MG63 (cell line): ENCODE data around the gene MBNL2. TPM values are rescaled to one million over a fixed set of nuclear protein-coding genes. Genes with fewer than 3 reads are reported as not detected.

Experiments used
- DNase-seq: peaks from one replicate; pipeline ENCODE4 v3.0.0-alpha.2; 2020
- H3K27me3 ChIP-seq: fragments of 250-450 bp; sonication (Bioruptor Pico); 2 replicates; pipeline ENCODE4 v1.5.1; 2020; ENCODE audit warnings: mild to moderate bottlenecking, moderate library complexity
- H3K36me3 ChIP-seq: fragments of 250-450 bp; sonication (Bioruptor Pico); 2 replicates; pipeline ENCODE4 v1.5.1; 2020; ENCODE audit warnings: mild to moderate bottlenecking, moderate library complexity
- H3K4me3 ChIP-seq: fragments of 250-450 bp; sonication (Bioruptor Pico); 2 replicates; pipeline ENCODE4 v1.5.1; 2020; ENCODE audit warnings: mild to moderate bottlenecking, moderate library complexity
- H3K9me3 ChIP-seq: fragments of 250-450 bp; sonication (Bioruptor Pico); 2 replicates; pipeline ENCODE4 v1.5.1; 2020; ENCODE audit warnings: mild to moderate bottlenecking, moderate library complexity
- total RNA-seq: library from RNA; depleted of rRNA; stranded (reverse); fragments of >200 nt; shearing (Covaris generic); gene quantifications from 2 replicates; pipeline ENCODE4 v1.2.3, GENCODE V29; 2014; ENCODE audit warnings: low replicate concordance

The MBNL2 gene
- total RNA-seq, 1 experiment from 2014 or later, result 28.6 TPM

- DNase-seq, result no peak
- Histone ChIP-seq H3K36me3 (peaks cover 64% of the 10 kb centered on the region), H3K4me3 (no peak overlapping the region), H3K9me3 (no peaks in the 10 kb centered on the region), H3K27me3 (no peaks in the 10 kb centered on the region)
Measured at GRCh38 chr13:97311956-97312355, 89.8 kb downstream of the MBNL2 start.

DNA sequence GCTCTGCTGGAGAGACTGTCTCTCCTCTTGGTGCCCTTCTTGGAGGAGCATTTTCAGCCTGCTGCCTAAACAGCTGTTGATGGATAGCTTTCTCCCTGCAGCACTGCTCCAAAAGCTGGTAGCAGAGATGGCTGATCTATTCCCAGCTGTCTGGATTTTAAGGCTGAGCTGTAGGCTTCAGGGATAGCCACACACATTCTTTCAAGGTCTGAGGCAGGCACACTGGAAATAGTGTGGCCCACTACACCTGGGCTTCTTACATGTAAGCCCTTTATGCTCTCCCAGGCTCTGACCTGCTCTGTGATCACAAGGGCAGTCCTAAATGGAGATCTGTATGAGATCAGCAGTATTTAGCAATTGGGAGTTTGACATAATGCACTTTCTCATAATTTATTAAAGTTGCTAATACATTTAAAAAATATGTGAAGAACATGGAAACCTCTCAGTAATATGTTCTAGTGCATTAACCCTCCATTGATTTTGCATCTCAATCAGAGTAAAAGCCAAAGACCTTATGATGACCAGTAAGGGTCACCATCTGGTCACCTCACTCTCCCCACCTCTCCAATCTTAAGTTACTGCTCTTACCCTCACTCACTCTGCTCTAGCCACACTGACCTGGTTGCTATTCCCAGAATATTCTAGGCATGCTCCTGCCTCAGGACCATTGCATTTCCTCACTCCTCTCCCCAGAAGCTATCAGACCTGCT, 91.6 kb downstream of the MBNL2 start:
- H3K27me3 ChIP-seq, result no peaks in the 10 kb centered on the region
- no peak overlapping the region for H3K4me3 ChIP-seq
- H3K36me3 ChIP-seq, result peaks cover 69% of the 10 kb centered on the region
- H3K9me3 ChIP-seq, result no peaks in the 10 kb centered on the region
- no peak for DNase-seq

GRCh38 chr13:97316390-97316789, 94.3 kb downstream of the MBNL2 start:
- H3K36me3 ChIP-seq, result peaks cover 60% of the 10 kb centered on the region
- no peaks in the 10 kb centered on the region for H3K27me3 ChIP-seq
- no peak for DNase-seq
- no peak overlapping the region for H3K4me3 ChIP-seq
- no peaks in the 10 kb centered on the region for H3K9me3 ChIP-seq

GRCh38 chr13:97317933-97318332, 95.8 kb downstream of the MBNL2 start:
- no peaks in the 10 kb centered on the region for H3K9me3 ChIP-seq
- H3K36me3 ChIP-seq, result peaks cover 51% of the 10 kb centered on the region
- no peak overlapping the region for H3K4me3 ChIP-seq
- no peak for DNase-seq
- no peaks in the 10 kb centered on the region for H3K27me3 ChIP-seq

DNA sequence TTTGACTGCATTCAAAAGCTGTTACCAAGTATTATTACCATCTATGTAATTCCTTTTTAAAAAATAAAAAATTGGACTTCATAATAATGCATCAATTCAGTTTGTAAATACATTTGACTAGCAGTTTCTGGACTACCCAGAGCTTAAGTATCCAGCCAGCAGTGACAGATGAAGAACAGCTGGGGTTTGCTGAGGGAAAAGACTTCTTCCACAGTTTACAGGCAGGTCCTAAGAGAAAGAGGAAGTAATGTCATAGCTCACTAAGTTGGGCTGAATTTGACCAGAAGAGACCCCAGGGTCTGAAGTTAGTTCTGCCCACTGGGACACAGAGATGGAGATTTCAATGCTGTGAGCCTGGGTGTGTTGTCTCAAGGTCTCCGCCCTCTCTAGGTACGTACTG, 96.4 kb downstream of the MBNL2 start:
- no peak for DNase-seq
- no peak overlapping the region for H3K4me3 ChIP-seq

GRCh38 chr13:97319113-97319720, 97.1 kb downstream of the MBNL2 start:
- no peak for DNase-seq
- H3K36me3 ChIP-seq, result peaks cover 48% of the 10 kb centered on the region
- no peak overlapping the region for H3K4me3 ChIP-seq
- no peaks in the 10 kb centered on the region for H3K27me3 ChIP-seq
- H3K9me3 ChIP-seq, result no peaks in the 10 kb centered on the region

More for the DNA sequence above, 96.4 kb downstream of the MBNL2 start:
- no peaks in the 10 kb centered on the region for H3K9me3 ChIP-seq
- peaks cover 54% of the 10 kb centered on the region for H3K36me3 ChIP-seq
- H3K27me3 ChIP-seq, result no peaks in the 10 kb centered on the region

- Histone ChIP-seq H3K27me3 (no peaks in the 10 kb centered on the region), H3K4me3 (no peak overlapping the region)
Measured at GRCh38 chr13:97321101-97321500, 99.0 kb downstream of the MBNL2 start.

GRCh38 chr13:97321616-97322321, 99.6 kb downstream of the MBNL2 start:
- Histone ChIP-seq H3K27me3 (no peaks in the 10 kb centered on the region), H3K4me3 (no peak overlapping the region), H3K9me3 (no peaks in the 10 kb centered on the region), H3K36me3 (peaks cover 34% of the 10 kb centered on the region)
- DNase-seq, result no peak

More at GRCh38 chr13:97321101-97321500, 99.0 kb downstream of the MBNL2 start:
- Histone ChIP-seq H3K9me3 (no peaks in the 10 kb centered on the region), H3K36me3 (peaks cover 37% of the 10 kb centered on the region)
- DNase-seq, result no peak

DNA sequence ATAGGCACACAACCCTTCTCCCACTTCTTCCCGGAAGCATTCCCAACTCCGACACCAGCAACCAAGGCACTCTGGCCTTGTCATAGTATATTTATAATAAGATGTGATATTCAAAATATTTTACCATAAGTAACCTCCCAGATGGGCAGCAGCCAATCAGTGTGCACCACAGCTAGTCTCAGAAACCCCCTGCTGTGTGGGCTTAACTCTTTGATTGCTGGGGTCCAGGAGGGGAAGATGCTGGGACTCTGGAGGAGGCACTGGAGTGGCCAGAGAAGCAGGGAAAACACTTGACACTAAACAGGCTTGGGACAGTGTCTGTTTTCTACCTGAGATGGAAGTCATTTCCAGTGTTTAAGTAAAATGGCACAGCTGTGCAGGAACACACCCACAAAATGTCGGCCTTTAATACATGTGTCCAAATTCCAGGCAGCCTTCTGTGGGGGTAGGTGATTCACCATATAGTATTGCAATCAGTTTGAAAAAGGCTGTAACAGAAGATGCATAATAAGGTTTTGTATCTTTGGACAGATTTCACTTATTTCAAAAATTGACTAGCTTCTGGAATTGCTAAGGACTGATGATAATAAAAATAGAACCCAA, 100.7 kb downstream of the MBNL2 start:
- Histone ChIP-seq H3K9me3 (no peaks in the 10 kb centered on the region), H3K36me3 (peaks cover 34% of the 10 kb centered on the region), H3K4me3 (no peak overlapping the region), H3K27me3 (no peaks in the 10 kb centered on the region)
- no peak for DNase-seq

GRCh38 chr13:97324115-97324514, 102.0 kb downstream of the MBNL2 start:
- H3K4me3 ChIP-seq, result no peak overlapping the region
- DNase-seq, result no peak
- no peaks in the 10 kb centered on the region for H3K9me3 ChIP-seq
- no peaks in the 10 kb centered on the region for H3K27me3 ChIP-seq
- H3K36me3 ChIP-seq, result peaks cover 32% of the 10 kb centered on the region

DNA sequence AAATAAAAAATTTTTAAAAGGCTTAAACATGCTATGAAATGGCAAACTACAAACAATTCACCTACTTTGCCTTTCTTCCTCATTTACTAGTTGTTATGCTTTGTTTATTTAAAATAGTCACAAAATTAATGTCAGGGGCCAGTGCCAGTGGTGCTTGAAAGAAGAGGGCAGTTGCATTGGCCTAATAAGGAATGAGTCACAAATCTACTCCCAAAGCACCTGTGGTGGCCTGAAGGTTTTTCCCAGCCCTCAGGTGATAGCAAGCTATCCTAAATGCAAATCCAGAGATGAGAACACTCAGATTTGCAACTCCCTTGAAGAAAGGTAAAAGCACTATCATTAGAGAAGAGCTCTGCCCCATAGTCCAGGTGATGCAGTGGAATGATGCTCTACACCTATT, 103.6 kb downstream of the MBNL2 start:
- Histone ChIP-seq H3K27me3 (no peaks in the 10 kb centered on the region), H3K36me3 (peaks cover 37% of the 10 kb centered on the region), H3K9me3 (no peaks in the 10 kb centered on the region), H3K4me3 (no peak overlapping the region)
- no peak for DNase-seq

GRCh38 chr13:97327086-97327485, 105.0 kb downstream of the MBNL2 start:
- Histone ChIP-seq H3K4me3 (no peak overlapping the region), H3K36me3 (peaks cover 37% of the 10 kb centered on the region), H3K9me3 (no peaks in the 10 kb centered on the region), H3K27me3 (no peaks in the 10 kb centered on the region)
- DNase-seq, result no peak

GRCh38 chr13:97327506-97328221, 105.5 kb downstream of the MBNL2 start:
- no peak for DNase-seq
- H3K4me3 ChIP-seq, result no peak overlapping the region
- no peaks in the 10 kb centered on the region for H3K9me3 ChIP-seq
- peaks cover 35% of the 10 kb centered on the region for H3K36me3 ChIP-seq
- no peaks in the 10 kb centered on the region for H3K27me3 ChIP-seq

- H3K36me3 ChIP-seq, result peaks cover 28% of the 10 kb centered on the region
- peak; percentile 59 for DNase-seq
- H3K9me3 ChIP-seq, result no peaks in the 10 kb centered on the region
- H3K4me3 ChIP-seq, result no peak overlapping the region
- no peaks in the 10 kb centered on the region for H3K27me3 ChIP-seq
Measured at GRCh38 chr13:97328222-97328790, 106.2 kb downstream of the MBNL2 start.

GRCh38 chr13:97329331-97329730, 107.2 kb downstream of the MBNL2 start:
- H3K36me3 ChIP-seq, result peaks cover 28% of the 10 kb centered on the region
- no peaks in the 10 kb centered on the region for H3K27me3 ChIP-seq
- no peak overlapping the region for H3K4me3 ChIP-seq
- no peaks in the 10 kb centered on the region for H3K9me3 ChIP-seq
- peak; percentile 24 for DNase-seq

- H3K27me3 ChIP-seq, result no peaks in the 10 kb centered on the region
- H3K9me3 ChIP-seq, result no peaks in the 10 kb centered on the region
- H3K36me3 ChIP-seq, result peaks cover 37% of the 10 kb centered on the region
- no peak overlapping the region for H3K4me3 ChIP-seq
- DNase-seq, result no peak
Measured at GRCh38 chr13:97330448-97330847, 108.3 kb downstream of the MBNL2 start.
